ENCODE results near the gene CLN6.

GRCh38 chr15:68271854-68272471 lies 42.4 kb upstream of the CLN6 start:
- no peak for TF ChIP-seq KDM4B (IDR thresholded peaks at IDR 0.05; ENCODE audit: borderline replicate concordance in 2 of 2, low read depth in 1 of 2)
- TF ChIP-seq ZNF707 (CRISPR knock-in tag; conservative IDR thresholded peaks at IDR 0.05) = no peak
- no peak for TF ChIP-seq ARID4B (CRISPR knock-in tag; IDR thresholded peaks at IDR 0.05)
- TF ChIP-seq POLR2AphosphoS2 (IDR thresholded peaks at IDR 0.05; ENCODE audit: low read length) = no peak
- no peak for TF ChIP-seq ZNF274 (IDR thresholded peaks at IDR 0.05; ENCODE audit: borderline replicate concordance, low read depth, low read length)
- no peak for TF ChIP-seq EP300 (IDR thresholded peaks at IDR 0.05; ENCODE audit: low read length)
- no peak for TF ChIP-seq ZNF184 (CRISPR knock-in tag; IDR thresholded peaks at IDR 0.05)
- no peak for TF ChIP-seq POLR2A (conservative IDR thresholded peaks at IDR 0.05)
- TF ChIP-seq, protein P1, sequence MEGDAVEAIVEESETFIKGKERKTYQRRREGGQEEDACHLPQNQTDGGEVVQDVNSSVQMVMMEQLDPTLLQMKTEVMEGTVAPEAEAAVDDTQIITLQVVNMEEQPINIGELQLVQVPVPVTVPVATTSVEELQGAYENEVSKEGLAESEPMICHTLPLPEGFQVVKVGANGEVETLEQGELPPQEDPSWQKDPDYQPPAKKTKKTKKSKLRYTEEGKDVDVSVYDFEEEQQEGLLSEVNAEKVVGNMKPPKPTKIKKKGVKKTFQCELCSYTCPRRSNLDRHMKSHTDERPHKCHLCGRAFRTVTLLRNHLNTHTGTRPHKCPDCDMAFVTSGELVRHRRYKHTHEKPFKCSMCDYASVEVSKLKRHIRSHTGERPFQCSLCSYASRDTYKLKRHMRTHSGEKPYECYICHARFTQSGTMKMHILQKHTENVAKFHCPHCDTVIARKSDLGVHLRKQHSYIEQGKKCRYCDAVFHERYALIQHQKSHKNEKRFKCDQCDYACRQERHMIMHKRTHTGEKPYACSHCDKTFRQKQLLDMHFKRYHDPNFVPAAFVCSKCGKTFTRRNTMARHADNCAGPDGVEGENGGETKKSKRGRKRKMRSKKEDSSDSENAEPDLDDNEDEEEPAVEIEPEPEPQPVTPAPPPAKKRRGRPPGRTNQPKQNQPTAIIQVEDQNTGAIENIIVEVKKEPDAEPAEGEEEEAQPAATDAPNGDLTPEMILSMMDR (IDR thresholded peaks at IDR 0.05 in 2 of 3, conservative IDR thresholded peaks at IDR 0.05 in 1 of 3; ENCODE audit: insufficient read depth in 2 of 3, low read depth in 1 of 3, low read length in 3 of 3) = no peak
- TF ChIP-seq, protein P2, sequence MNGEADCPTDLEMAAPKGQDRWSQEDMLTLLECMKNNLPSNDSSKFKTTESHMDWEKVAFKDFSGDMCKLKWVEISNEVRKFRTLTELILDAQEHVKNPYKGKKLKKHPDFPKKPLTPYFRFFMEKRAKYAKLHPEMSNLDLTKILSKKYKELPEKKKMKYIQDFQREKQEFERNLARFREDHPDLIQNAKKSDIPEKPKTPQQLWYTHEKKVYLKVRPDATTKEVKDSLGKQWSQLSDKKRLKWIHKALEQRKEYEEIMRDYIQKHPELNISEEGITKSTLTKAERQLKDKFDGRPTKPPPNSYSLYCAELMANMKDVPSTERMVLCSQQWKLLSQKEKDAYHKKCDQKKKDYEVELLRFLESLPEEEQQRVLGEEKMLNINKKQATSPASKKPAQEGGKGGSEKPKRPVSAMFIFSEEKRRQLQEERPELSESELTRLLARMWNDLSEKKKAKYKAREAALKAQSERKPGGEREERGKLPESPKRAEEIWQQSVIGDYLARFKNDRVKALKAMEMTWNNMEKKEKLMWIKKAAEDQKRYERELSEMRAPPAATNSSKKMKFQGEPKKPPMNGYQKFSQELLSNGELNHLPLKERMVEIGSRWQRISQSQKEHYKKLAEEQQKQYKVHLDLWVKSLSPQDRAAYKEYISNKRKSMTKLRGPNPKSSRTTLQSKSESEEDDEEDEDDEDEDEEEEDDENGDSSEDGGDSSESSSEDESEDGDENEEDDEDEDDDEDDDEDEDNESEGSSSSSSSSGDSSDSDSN (IDR thresholded peaks at IDR 0.05; ENCODE audit: borderline replicate concordance in 1 of 2, low read depth in 2 of 2, low read length in 2 of 2) = no peak
- no peak for TF ChIP-seq RCOR1 (IDR thresholded peaks at IDR 0.05; ENCODE audit: borderline replicate concordance in 1 of 2, low read depth in 2 of 2, low read length in 2 of 2)
- TF ChIP-seq, protein P3, sequence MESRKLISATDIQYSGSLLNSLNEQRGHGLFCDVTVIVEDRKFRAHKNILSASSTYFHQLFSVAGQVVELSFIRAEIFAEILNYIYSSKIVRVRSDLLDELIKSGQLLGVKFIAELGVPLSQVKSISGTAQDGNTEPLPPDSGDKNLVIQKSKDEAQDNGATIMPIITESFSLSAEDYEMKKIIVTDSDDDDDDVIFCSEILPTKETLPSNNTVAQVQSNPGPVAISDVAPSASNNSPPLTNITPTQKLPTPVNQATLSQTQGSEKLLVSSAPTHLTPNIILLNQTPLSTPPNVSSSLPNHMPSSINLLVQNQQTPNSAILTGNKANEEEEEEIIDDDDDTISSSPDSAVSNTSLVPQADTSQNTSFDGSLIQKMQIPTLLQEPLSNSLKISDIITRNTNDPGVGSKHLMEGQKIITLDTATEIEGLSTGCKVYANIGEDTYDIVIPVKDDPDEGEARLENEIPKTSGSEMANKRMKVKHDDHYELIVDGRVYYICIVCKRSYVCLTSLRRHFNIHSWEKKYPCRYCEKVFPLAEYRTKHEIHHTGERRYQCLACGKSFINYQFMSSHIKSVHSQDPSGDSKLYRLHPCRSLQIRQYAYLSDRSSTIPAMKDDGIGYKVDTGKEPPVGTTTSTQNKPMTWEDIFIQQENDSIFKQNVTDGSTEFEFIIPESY (CRISPR knock-in tag; IDR thresholded peaks at IDR 0.05) = no peak
- TF ChIP-seq SMAD1 (IDR thresholded peaks at IDR 0.05; ENCODE audit: low read depth, low read length, partially characterized antibody) = no peak
